K562 (cell line): ENCODE data around the gene MBD6. TPM values are rescaled to one million over a fixed set of nuclear protein-coding genes. Genes with fewer than 3 reads are reported as not detected.

Experiments
- ASH1L ChIP-seq: fragments of 450-650 bp; IDR thresholded peaks from 2 replicates; pipeline ENCODE4 v1.6.1; 2018; ENCODE audit warnings: borderline replicate concordance, mild to moderate bottlenecking, low read depth; ENCODE audit not compliant: partially characterized antibody
- ETS2 ChIP-seq: IDR thresholded peaks from 2 replicates; pipeline ENCODE4 v1.6.1; 2016; ENCODE audit warnings: borderline replicate concordance, missing genetic modification characterization, mild to moderate bottlenecking, moderate library complexity, missing compliant biosample characterization; ENCODE audit not compliant: poor library complexity, severe bottlenecking
- NR4A1 ChIP-seq, 2 experiments: fragments of 250-450 bp in 1 of 2; fragments of 450-650 bp in 1 of 2; sonication (Bioruptor Pico) in 1 of 2; IDR thresholded peaks; 2 replicates each; pipeline versions ENCODE4 v1.4.0 to v1.6.1; 2016 to 2020; ENCODE audit warnings: mild to moderate bottlenecking in 2 of 2, missing compliant biosample characterization in 1 of 2, missing genetic modification characterization in 1 of 2, moderate library complexity in 1 of 2
- NRF1 ChIP-seq, 2 experiments: fragments of 450-650 bp; IDR thresholded peaks in 1 of 2; conservative IDR thresholded peaks in 1 of 2; 2 replicates each; pipeline ENCODE4 v1.6.1; 2014; ENCODE audit warnings: mild to moderate bottlenecking in 2 of 2
- PRMT5 ChIP-seq: sonication (generic); formaldehyde crosslinking; IDR thresholded peaks from 2 replicates; pipeline ENCODE4 v1.5.0; 2020; ENCODE audit warnings: missing genetic modification reagents
- polyA plus RNA-seq, 8 experiments: library from polyadenylated mRNA; depleted of rRNA in 4 of 8; stranded (reverse) in 5 of 8; unstranded in 3 of 8; fragments of >200 nt; fragmentation: Nextera tagmentation in 2 of 8; fragmentation: Illumina TruSeq in 1 of 8; extraction: Ambion mirVana in 2 of 8; extraction: Trizol in 1 of 8; gene quantifications; 2 replicates each; pipeline versions ENCODE4 v1.2.1 to v1.2.3, GENCODE V29; 2011 to 2014; ENCODE audit warnings: inconsistent platforms in 1 of 8, missing spikeins in 1 of 8
- total RNA-seq, 7 experiments: library from RNA; depleted of rRNA in 6 of 7; stranded (reverse); fragments of >200 nt in 6 of 7; fragmentation: Illumina TruSeq in 2 of 7; extraction: Trizol in 2 of 7; gene quantifications; 2 replicates each; pipeline versions ENCODE4 v1.2.1 to v1.2.3, GENCODE V29; 2011 to 2021; ENCODE audit warnings: low replicate concordance in 1 of 7
- TF ChIP-seq, protein P1 (sequence below): sonication (generic); formaldehyde crosslinking; IDR thresholded peaks from 2 replicates; pipeline ENCODE4 v1.8.1; 2023; ENCODE audit warnings: mild to moderate bottlenecking, missing genetic modification reagents
- TF ChIP-seq, protein P2 (sequence below): sonication (generic); formaldehyde crosslinking; IDR thresholded peaks from 2 replicates; pipeline ENCODE4 v1.8.0; 2022; ENCODE audit warnings: mild to moderate bottlenecking, missing genetic modification reagents
- TF ChIP-seq, protein P3 (sequence below): sonication (generic); formaldehyde crosslinking; IDR thresholded peaks from 2 replicates; pipeline ENCODE4 v1.5.0; 2020; ENCODE audit warnings: missing genetic modification reagents

MBD6 gene
- total and polyA plus RNA-seq, 9 of the 15 experiments (the other 6 are each of a cell fraction or from before 2014, with no cell fraction given): 2.0 to 54.8 (median 3.8) TPM

DNA sequence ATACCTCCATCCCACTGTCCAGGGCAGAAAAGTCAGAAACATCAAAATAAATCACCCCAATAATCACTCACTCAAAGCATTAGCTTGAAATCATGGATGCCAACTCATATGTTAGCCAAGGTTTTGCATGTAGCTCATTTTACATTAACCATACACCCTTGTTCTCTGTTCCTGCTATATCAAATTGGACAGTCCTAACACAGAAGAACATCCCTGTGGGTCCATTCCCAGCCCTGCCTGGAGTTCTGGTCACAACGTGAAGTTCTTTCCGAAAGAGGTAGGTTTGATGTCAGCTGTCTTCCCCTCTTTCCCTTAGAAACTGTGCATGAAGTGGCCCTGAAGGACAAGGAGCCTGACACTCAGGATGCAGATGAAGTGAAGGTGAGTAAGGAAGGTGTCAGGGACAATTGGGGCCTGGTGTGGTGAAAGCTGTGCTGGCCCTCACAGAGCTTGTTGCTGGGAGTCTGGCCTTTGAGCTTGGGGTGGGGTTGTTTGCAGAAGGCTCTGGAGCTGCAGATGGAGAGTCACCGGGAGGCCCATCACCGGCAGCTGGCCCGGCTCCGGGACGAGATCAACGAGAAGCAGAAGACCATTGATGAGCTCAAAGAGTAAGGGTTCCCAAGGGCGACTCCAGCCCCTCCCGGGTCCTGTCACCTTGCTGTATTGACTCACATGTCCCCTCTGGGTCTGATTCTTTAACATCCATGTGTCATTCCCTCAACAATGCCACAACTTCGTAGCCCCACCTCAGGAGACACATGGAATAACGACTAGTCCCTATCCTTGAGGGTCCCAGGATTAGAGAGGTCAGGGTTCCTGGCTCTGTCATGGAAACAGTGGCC is 53.4 kb downstream of the MBD6 start (continued):
- TF ChIP-seq ETS2 (tag): no peak
- TF ChIP-seq, protein P1, sequence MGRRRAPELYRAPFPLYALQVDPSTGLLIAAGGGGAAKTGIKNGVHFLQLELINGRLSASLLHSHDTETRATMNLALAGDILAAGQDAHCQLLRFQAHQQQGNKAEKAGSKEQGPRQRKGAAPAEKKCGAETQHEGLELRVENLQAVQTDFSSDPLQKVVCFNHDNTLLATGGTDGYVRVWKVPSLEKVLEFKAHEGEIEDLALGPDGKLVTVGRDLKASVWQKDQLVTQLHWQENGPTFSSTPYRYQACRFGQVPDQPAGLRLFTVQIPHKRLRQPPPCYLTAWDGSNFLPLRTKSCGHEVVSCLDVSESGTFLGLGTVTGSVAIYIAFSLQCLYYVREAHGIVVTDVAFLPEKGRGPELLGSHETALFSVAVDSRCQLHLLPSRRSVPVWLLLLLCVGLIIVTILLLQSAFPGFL (CRISPR knock-in tag): no peak
- TF ChIP-seq, protein P2, sequence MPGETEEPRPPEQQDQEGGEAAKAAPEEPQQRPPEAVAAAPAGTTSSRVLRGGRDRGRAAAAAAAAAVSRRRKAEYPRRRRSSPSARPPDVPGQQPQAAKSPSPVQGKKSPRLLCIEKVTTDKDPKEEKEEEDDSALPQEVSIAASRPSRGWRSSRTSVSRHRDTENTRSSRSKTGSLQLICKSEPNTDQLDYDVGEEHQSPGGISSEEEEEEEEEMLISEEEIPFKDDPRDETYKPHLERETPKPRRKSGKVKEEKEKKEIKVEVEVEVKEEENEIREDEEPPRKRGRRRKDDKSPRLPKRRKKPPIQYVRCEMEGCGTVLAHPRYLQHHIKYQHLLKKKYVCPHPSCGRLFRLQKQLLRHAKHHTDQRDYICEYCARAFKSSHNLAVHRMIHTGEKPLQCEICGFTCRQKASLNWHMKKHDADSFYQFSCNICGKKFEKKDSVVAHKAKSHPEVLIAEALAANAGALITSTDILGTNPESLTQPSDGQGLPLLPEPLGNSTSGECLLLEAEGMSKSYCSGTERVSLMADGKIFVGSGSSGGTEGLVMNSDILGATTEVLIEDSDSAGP (CRISPR knock-in tag): no peak
- TF ChIP-seq ASH1L: no peak
- no peak for TF ChIP-seq NR4A1 (CRISPR knock-in tag; IDR thresholded peaks at IDR 0.05)
- no peak for TF ChIP-seq NR4A1 (tag; IDR thresholded peaks at IDR 0.05)
- no peak for TF ChIP-seq PRMT5 (CRISPR knock-in tag)
- TF ChIP-seq, protein P3, sequence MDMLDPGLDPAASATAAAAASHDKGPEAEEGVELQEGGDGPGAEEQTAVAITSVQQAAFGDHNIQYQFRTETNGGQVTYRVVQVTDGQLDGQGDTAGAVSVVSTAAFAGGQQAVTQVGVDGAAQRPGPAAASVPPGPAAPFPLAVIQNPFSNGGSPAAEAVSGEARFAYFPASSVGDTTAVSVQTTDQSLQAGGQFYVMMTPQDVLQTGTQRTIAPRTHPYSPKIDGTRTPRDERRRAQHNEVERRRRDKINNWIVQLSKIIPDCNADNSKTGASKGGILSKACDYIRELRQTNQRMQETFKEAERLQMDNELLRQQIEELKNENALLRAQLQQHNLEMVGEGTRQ (CRISPR knock-in tag): no peak
- TF ChIP-seq NRF1 (conservative IDR thresholded peaks at IDR 0.05 in 1 of 2, IDR thresholded peaks at IDR 0.05 in 1 of 2): no peak
